Measurements from ENCODE around the gene NT5C3B. TPM values are rescaled to one million over a fixed set of nuclear protein-coding genes. Genes with fewer than 3 reads are reported as not detected.
A peak's percentile ranks its signal among the peaks of the same experiment; 100 is the strongest.

The NT5C3B gene
- total and polyA plus RNA-seq, 4 donors, result 15.3 to 32.0 (median 26.9) TPM

GRCh38 chr17:41868568-41868967, 32.5 kb upstream of the NT5C3B start:
- Histone ChIP-seq H3K9me3 (ENCODE audit: control insufficient read depth in 4 of 4, low read length in 3 of 4) (no peaks in the 10 kb centered on the region), H3K27ac (ENCODE audit: low read depth in 1 of 2, low read length in 2 of 2) (no peak overlapping the region), H3K4me3 (ENCODE audit: low read depth in 1 of 3, low read length in 3 of 3) (no peak overlapping the region), H3K36me3 (ENCODE audit: control insufficient read depth in 4 of 4, insufficient read depth in 3 of 4, low read depth in 1 of 4, low read length in 3 of 4) (peaks cover 11 to 18% (median 16%) of the 10 kb centered on the region in 4 donors), H3K9ac (ENCODE audit: low read depth in 1 of 2, low read length in 2 of 2) (no peak overlapping the region), H3K27me3 (ENCODE audit: control insufficient read depth in 4 of 4, insufficient read depth in 4 of 4, low read length in 3 of 4) (no peaks in the 10 kb centered on the region), H3K4me1 (ENCODE audit: control insufficient read depth in 4 of 4, insufficient read depth in 4 of 4, low read length in 3 of 4) (peaks cover 9 to 48% (median 35%) of the 10 kb centered on the region in 4 donors)
- TF ChIP-seq YY1 (IDR thresholded peaks at IDR 0.05), result no peak
- TF ChIP-seq EGR1 (IDR thresholded peaks at IDR 0.05; ENCODE audit: low read depth in 2 of 2), result no peak
- TF ChIP-seq ZBTB33 (IDR thresholded peaks at IDR 0.05), result no peak
- TF ChIP-seq RAD21 (IDR thresholded peaks at IDR 0.05), result no peak
- no peak for TF ChIP-seq TAF1 (conservative IDR thresholded peaks at IDR 0.05)
- TF ChIP-seq FOXA1 (IDR thresholded peaks at IDR 0.05), result no peak
- TF ChIP-seq REST (IDR thresholded peaks at IDR 0.05), result no peak
- no peak for TF ChIP-seq JUND (IDR thresholded peaks at IDR 0.05)
- TF ChIP-seq HNF4G (IDR thresholded peaks at IDR 0.05), result no peak
- no peak for TF ChIP-seq NR2F2 (IDR thresholded peaks at IDR 0.05)
- no peak for TF ChIP-seq HNF4A (conservative IDR thresholded peaks at IDR 0.05)
- TF ChIP-seq MAX (IDR thresholded peaks at IDR 0.05), result no peak
- TF ChIP-seq ATF3 (IDR thresholded peaks at IDR 0.05), result no peak
- no peak for DNase-seq (ENCODE audit: low spot score)
- 83% methylated on average over 3 of the region's 3 CpGs for WGBS

- no peak for TF ChIP-seq JUND (IDR thresholded peaks at IDR 0.05)
- no peak for TF ChIP-seq FOXA1 (IDR thresholded peaks at IDR 0.05)
- TF ChIP-seq HNF4A (conservative IDR thresholded peaks at IDR 0.05), result peak in 1 of 2 donors; percentile 26
- H3K27me3 ChIP-seq (ENCODE audit: control insufficient read depth in 4 of 4, insufficient read depth in 4 of 4, low read length in 3 of 4), result no peaks in the 10 kb centered on the region
- H3K4me3 ChIP-seq (ENCODE audit: low read depth in 1 of 3, low read length in 3 of 3), result peak overlapping the region in 1 of 3 donors; percentile 90
- H3K9me3 ChIP-seq (ENCODE audit: control insufficient read depth in 4 of 4, low read length in 3 of 4), result no peaks in the 10 kb centered on the region
- WGBS, result 1% methylated on average over 10 of the region's 10 CpGs
- no peak for DNase-seq (ENCODE audit: low spot score)
- peak overlapping the region in 1 of 2 donors; percentile 64 for H3K27ac ChIP-seq (ENCODE audit: low read depth in 1 of 2, low read length in 2 of 2)
- peaks cover 3 to 15% (median 11%) of the 10 kb centered on the region in 4 donors for H3K36me3 ChIP-seq (ENCODE audit: control insufficient read depth in 4 of 4, insufficient read depth in 3 of 4, low read depth in 1 of 4, low read length in 3 of 4)
- H3K9ac ChIP-seq (ENCODE audit: low read depth in 1 of 2, low read length in 2 of 2), result peak overlapping the region in 1 of 2 donors; percentile 48
- peaks cover 10 to 45% (median 30%) of the 10 kb centered on the region in 4 donors for H3K4me1 ChIP-seq (ENCODE audit: control insufficient read depth in 4 of 4, insufficient read depth in 4 of 4, low read length in 3 of 4)
Observed at GRCh38 chr17:41865596-41865893, 29.5 kb upstream of the NT5C3B start.

All from liver (tissue), 9 donors.